ENCODE data around the gene BOD1.
"Not testable (repeated sequence)": the region's sequence is repeated elsewhere in the genome, so short reads cannot be mapped to it uniquely, and the experiment has no call there.

The BOD1 gene

DNA sequence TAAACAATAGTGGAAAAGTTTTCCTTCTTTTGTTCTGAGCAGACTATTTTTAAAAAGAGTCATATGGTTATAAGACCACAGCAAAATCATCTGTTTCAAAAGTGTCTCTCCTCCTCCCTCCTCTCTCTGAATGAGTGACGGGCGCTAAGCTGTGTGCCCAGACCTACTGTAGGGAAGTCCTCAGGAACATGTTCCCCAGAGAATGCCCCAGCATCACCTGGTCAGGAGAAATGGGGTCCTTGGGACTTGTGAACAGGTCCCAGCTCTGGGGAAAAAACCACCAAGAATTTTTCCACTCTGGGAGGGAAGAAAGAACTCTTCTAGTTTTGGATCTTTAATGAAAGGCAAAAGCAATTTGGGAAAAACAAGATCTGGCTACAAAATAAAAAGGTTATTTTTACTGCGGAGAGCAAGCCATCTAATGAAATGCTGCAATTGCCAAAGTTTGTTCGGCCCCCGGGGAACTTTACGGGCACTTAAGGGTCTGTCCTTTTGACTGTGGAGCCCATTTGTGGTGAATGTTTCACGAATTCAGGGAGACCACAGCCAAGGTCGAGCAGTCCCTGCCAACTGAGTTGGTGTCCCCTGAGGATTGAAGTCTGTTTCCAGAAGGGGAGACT, 25.9 kb downstream of the BOD1 start:
- DNase-seq (ENCODE audit: insufficient read length) (no peak), FAIRE-seq (no peak)
- TF ChIP-seq POLR2A (IDR thresholded peaks at IDR 0.05; ENCODE audit: low read depth, low read length) (no peak), TAF1 (IDR thresholded peaks at IDR 0.05; ENCODE audit: borderline replicate concordance, low read depth, low read length) (no peak), POLR2AphosphoS5 (IDR thresholded peaks at IDR 0.05; ENCODE audit: low read depth, low read length) (no peak)

DNA sequence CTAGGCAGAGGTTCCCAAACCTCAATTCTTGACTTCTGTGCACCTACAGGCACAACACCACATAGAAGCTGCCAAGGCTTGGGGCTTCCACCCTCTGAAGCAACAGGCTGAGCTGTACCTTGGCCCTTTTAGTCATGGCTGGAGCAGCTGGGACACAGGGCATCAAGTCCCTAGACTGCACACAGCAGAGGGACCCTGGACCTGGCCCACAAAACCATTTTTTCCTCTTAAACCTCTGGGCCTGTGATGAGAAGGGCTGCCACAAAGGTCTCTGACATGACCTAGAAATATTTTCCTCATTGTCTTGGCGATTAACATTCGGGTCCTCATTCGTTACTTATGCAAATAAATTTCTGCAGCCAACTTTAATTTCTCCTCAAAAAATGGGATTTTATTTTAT, 30.3 kb downstream of the BOD1 start:
- not testable (repeated sequence) for DNase-seq (ENCODE audit: insufficient read length); FAIRE-seq

DNA sequence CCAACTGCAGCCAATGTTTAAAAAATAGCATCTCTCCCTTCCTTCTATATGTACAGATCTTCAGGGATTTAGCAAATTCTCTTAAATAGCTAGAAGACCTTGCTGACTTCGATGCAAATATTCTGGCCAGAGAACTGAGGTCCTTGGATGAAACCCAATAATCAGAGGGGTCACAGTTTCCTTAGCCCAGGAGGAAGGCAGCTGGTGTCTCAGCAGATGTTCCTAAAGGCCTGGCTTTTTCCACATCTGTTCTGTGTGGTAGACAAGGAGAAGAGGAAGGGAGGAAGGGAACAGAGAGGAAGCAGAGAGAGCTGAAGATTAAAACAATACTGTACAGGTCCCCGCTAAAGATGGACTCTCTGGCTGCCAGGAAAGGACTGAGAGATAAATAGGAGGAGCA, 33.1 kb downstream of the BOD1 start:
- FAIRE-seq = no peak
- TF ChIP-seq TAF1 (IDR thresholded peaks at IDR 0.05; ENCODE audit: borderline replicate concordance, low read depth, low read length) = no peak
- TF ChIP-seq POLR2A (IDR thresholded peaks at IDR 0.05; ENCODE audit: low read depth, low read length) = no peak
- TF ChIP-seq POLR2AphosphoS5 (IDR thresholded peaks at IDR 0.05; ENCODE audit: low read depth, low read length) = no peak
- DNase-seq (ENCODE audit: insufficient read length) = no peak

- DNase-seq (ENCODE audit: insufficient read length) = no peak
- TF ChIP-seq POLR2A (IDR thresholded peaks at IDR 0.05; ENCODE audit: low read depth, low read length) = no peak
- TF ChIP-seq TAF1 (IDR thresholded peaks at IDR 0.05; ENCODE audit: borderline replicate concordance, low read depth, low read length) = no peak
- no peak for TF ChIP-seq POLR2AphosphoS5 (IDR thresholded peaks at IDR 0.05; ENCODE audit: low read depth, low read length)
- FAIRE-seq = peak; percentile 44
Observed at GRCh38 chr5:173582216-173583111, 34.0 kb downstream of the BOD1 start.

DNA sequence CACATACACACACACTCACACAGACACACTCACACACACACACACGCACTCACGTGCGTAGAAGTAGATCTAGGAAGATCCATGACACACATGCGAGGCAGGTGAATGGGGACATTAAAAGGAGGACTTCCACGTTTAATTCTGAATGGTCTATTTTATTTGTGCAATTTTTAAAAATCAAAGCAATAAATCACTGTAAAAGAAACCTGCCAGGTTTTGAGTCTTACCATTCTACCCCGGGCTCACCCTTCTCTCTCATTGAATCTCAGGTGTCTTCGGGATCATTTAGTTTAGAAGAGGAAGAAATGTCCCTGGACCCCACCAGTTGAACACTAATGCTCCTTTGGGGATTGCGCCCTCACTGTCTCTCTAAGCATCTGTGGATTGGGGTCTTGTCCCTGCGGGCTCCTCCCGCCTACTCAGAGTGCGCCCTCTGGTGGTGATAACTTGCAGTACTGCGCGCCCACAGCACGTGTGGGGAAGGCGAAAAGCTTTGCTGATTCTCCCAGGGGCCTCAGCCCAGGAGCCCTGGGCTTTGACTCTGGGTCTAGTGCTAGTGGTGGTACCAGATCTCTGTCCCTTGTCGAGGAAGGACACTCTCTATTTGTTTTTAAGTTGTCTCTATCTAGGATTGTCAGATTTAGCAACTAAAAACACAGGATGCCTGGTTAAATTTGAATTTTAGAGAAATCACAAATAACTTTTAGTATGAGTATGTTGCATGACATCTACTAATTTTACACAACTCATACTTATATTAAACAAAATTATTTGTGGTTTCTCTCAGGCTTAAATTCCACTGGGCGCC, 34.8 kb downstream of the BOD1 start:
- TF ChIP-seq POLR2AphosphoS5 (IDR thresholded peaks at IDR 0.05; ENCODE audit: low read depth, low read length) (no peak), POLR2A (IDR thresholded peaks at IDR 0.05; ENCODE audit: low read depth, low read length) (no peak)
- DNase-seq (ENCODE audit: insufficient read length) = peak; percentile 37
- FAIRE-seq = peak; percentile 36

DNA sequence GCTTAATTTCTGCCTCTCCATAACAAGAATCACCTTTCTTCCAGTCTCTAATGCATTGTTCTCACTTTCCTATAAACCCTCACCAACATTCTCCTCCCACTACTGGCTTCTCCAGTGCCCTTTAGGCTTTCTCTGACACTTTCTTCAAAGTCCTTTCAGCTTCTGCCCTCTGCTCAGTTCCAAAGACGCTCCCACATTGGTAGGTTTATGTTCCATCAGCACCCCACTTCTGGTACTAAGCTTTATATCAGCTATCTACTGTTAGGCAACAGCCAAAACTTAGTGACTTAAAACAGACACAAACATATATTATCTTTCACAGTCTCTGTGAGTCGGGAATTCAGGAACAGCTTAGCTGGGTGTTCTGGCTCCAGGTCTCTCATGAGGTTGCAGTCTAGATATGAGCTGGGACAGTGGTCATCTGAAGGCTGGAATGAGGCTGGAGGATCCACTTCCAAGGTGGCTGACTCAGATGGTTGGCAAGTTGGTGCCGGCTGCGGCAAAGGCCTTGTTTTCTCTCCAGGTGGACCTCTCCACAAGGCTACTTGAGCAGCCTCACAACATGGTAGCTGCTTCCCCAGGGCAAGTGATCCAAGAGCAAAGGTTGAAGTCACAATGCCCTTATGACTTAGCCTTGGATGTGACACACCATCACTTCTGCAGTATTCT, 37.4 kb downstream of the BOD1 start:
- DNase-seq (ENCODE audit: insufficient read length) = no peak
- FAIRE-seq = no peak
- TF ChIP-seq TAF1 (IDR thresholded peaks at IDR 0.05; ENCODE audit: borderline replicate concordance, low read depth, low read length) = no peak
- TF ChIP-seq POLR2A (IDR thresholded peaks at IDR 0.05; ENCODE audit: low read depth, low read length) = no peak
- no peak for TF ChIP-seq POLR2AphosphoS5 (IDR thresholded peaks at IDR 0.05; ENCODE audit: low read depth, low read length)

DNA sequence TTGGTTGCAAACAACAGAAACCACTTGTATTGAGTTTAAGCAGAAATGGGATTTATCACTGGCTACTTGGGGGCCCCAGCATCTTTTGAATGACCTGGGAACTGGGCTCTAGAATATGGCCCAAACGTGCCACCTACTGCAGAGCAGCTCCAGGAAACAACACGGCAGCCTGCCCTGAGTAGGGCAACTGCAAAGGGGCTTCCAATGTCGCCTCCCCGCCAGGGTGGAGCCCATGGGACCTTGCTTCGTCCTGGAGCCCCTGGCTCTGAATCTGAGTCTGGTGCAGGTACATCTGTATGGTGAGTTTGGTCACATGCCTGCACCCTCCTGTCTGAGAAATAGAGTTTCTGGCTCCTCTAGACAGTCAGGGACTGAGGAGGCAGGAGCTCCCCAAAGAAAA, 38.6 kb downstream of the BOD1 start:
- TF ChIP-seq POLR2A (IDR thresholded peaks at IDR 0.05; ENCODE audit: low read depth, low read length) (no peak), TAF1 (IDR thresholded peaks at IDR 0.05; ENCODE audit: borderline replicate concordance, low read depth, low read length) (no peak), POLR2AphosphoS5 (IDR thresholded peaks at IDR 0.05; ENCODE audit: low read depth, low read length) (no peak)
- DNase-seq (ENCODE audit: insufficient read length) (no peak), FAIRE-seq (no peak)

GRCh38 chr5:173577166-173577565, 39.3 kb downstream of the BOD1 start:
- TF ChIP-seq TAF1 (IDR thresholded peaks at IDR 0.05; ENCODE audit: borderline replicate concordance, low read depth, low read length) (no peak), POLR2A (IDR thresholded peaks at IDR 0.05; ENCODE audit: low read depth, low read length) (no peak), POLR2AphosphoS5 (IDR thresholded peaks at IDR 0.05; ENCODE audit: low read depth, low read length) (no peak)
- no peak for FAIRE-seq
- no peak for DNase-seq (ENCODE audit: insufficient read length)

DNA sequence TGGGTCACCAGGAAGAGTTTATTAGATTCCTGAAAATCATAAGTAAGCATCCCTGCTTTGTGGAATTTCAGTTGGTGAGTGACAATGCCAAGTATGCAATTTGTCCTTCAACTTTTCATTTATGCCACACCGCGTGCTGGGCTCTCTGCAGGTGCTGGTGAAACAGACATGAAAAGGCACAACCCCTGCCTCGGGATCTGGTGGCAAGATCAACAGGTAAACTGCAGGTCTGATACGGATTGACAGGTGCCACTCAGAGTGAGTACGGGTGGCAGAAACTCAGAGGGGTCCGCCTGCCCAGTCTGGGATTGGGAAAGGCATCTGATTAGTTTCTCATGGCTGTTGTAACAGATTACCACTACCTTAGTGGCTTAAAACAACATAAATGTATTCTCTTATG, 40.5 kb downstream of the BOD1 start:
- no peak for TF ChIP-seq POLR2AphosphoS5 (IDR thresholded peaks at IDR 0.05; ENCODE audit: low read depth, low read length)
- no peak for TF ChIP-seq TAF1 (IDR thresholded peaks at IDR 0.05; ENCODE audit: borderline replicate concordance, low read depth, low read length)
- no peak for TF ChIP-seq POLR2A (IDR thresholded peaks at IDR 0.05; ENCODE audit: low read depth, low read length)
- DNase-seq (ENCODE audit: insufficient read length) (no peak), FAIRE-seq (no peak)

GRCh38 chr5:173574983-173575382, 41.5 kb downstream of the BOD1 start:
- DNase-seq (ENCODE audit: insufficient read length) (no peak), FAIRE-seq (no peak)
- TF ChIP-seq TAF1 (IDR thresholded peaks at IDR 0.05; ENCODE audit: borderline replicate concordance, low read depth, low read length) (no peak), POLR2A (IDR thresholded peaks at IDR 0.05; ENCODE audit: low read depth, low read length) (no peak), POLR2AphosphoS5 (IDR thresholded peaks at IDR 0.05; ENCODE audit: low read depth, low read length) (no peak)

Data from GM12892 (cell line).